CD4-positive, alpha-beta T cell treated with Interferon alpha-2 for 1 hour (primary cell): Measurements from ENCODE around the gene LIG1.
A peak's percentile ranks its signal among the peaks of the same experiment; 100 is the strongest.
"Not testable (repeated sequence)": the region's sequence is repeated elsewhere in the genome, so short reads cannot be mapped to it uniquely, and the experiment has no call there.

Experiments used
- DNase-seq, 2 donors: peaks; one replicate each; pipeline ENCODE4 v3.0.0-alpha.2; 2020 to 2022

LIG1 gene

GRCh38 chr19:48120505-48120904 is 49.6 kb downstream of the LIG1 start:
- DNase-seq = no peak

- no peak for DNase-seq
Observed at GRCh38 chr19:48118131-48118517, 52.0 kb downstream of the LIG1 start.

- no peak for DNase-seq
Observed at GRCh38 chr19:48117515-48118130, 52.5 kb downstream of the LIG1 start.

GRCh38 chr19:48113190-48113917 is 56.8 kb downstream of the LIG1 start:
- no peak for DNase-seq

DNA sequence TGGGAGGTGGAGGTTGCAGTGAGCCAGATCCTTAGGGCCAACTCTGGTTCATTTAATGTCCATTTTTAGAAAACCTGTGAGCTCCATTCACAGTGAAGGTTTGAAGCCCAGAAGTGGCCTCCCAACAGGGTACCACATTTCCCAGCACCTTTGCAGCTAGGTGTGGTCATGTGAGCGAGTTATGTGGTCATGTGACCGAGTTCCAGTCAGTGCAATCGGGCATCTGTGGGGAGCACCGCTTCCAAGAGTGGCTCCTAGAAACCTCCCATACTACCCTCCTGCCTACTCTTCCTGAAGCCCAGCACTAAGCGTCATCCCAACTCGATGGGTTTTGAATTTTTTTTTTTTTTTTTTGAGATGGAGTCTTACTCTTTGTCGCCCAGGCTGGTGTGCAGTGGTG is 58.9 kb downstream of the LIG1 start:
- DNase-seq = no peak

DNA sequence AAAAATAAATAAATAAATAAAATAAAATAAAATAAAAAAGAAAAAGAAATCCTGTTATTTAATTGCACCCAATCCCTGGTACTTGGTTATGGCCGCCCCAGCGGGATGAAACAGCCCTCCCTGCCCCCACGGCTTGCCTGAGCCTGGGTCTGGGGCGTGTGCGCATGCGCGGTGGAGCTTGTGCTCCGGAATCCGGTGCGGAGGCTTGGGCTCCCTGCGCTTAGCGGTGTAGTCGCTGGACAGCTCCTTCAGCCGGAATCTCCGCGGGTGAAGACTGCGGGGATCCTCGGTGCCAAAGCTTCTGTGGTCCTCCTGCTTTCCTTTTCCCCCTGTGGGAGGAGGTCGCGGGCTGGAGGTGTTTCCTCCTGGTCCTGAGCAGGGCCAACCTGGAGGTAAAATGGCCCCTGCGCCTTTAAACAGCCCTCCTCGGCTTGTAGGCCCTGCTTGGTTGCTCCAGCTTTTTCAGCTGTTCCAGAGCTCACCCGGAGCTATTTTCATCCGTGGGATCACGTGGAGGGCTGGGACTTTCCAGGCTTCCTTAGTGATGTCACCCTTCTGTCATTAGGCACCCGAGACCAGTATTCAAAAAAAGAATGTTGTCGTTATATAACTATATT is 59.7 kb downstream of the LIG1 start, which contains the start of gene PLA2G4C:
Gene PLA2G4C, minus strand, starts transcription at position 468 of the 617 bp plus-strand sequence. CDS start 4,288 bp downstream, outside the sequence.
- DNase-seq = peak; percentile 82 to 83

GRCh38 chr19:48108997-48109782 is 61.0 kb downstream of the LIG1 start:
- no peak for DNase-seq

GRCh38 chr19:48103922-48104321 is 66.2 kb downstream of the LIG1 start:
- no peak for DNase-seq

- peak in 1 of 2 donors; percentile 40 for DNase-seq
Observed at GRCh38 chr19:48102870-48103751, 67.0 kb downstream of the LIG1 start.

- DNase-seq = no peak
Observed at GRCh38 chr19:48095612-48096175, 74.5 kb downstream of the LIG1 start.

GRCh38 chr19:48094855-48095203 is 75.3 kb downstream of the LIG1 start:
- no peak for DNase-seq

GRCh38 chr19:48094129-48094854 is 75.9 kb downstream of the LIG1 start:
- no peak for DNase-seq

GRCh38 chr19:48091111-48091718 is 78.9 kb downstream of the LIG1 start:
- DNase-seq = not testable (repeated sequence)

DNA sequence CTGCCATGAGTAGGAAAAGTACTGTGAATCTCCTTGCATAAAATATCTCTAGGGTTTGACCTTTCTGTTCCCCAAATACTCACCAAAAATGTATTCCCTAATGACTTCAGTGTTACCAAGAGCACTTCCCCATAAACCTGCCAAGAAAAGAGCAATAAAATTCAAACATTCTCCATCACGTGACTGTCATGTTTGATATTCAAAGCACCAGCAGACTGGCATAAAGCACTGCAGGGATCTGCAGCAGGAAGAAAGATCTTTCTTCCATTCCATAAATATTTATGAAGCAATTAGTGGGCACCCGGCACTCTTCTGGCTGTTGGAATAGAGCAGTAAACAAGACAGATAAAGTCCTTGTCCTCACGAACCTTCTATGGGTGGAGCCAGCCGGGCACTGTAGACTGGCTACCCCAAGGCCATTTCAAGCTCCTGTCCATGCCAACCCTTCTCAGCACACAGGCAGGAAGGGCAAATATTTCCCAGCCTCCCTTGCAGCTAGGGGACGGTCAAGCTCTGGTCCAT is 79.8 kb downstream of the LIG1 start:
- DNase-seq = no peak

DNA sequence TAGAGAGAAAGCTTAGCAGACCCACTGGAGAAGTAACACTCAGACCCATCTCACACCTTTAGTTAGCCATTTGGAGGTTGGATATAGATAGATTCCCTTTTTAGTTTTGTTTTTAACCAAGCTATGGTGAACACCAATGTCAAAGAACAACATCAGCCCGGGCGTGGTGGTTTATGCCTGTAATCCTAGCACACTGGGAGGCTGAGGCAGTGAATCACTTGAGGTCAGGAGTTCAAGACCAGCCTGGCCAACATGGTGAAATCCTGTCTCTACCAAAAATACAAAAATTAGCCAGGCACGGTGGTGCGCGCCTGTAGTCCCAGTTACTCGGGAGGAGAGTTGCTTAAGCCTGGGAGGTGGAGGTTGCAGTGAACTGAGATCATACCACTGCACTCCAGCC is 81.2 kb downstream of the LIG1 start:
- DNase-seq = not testable (repeated sequence)

DNA sequence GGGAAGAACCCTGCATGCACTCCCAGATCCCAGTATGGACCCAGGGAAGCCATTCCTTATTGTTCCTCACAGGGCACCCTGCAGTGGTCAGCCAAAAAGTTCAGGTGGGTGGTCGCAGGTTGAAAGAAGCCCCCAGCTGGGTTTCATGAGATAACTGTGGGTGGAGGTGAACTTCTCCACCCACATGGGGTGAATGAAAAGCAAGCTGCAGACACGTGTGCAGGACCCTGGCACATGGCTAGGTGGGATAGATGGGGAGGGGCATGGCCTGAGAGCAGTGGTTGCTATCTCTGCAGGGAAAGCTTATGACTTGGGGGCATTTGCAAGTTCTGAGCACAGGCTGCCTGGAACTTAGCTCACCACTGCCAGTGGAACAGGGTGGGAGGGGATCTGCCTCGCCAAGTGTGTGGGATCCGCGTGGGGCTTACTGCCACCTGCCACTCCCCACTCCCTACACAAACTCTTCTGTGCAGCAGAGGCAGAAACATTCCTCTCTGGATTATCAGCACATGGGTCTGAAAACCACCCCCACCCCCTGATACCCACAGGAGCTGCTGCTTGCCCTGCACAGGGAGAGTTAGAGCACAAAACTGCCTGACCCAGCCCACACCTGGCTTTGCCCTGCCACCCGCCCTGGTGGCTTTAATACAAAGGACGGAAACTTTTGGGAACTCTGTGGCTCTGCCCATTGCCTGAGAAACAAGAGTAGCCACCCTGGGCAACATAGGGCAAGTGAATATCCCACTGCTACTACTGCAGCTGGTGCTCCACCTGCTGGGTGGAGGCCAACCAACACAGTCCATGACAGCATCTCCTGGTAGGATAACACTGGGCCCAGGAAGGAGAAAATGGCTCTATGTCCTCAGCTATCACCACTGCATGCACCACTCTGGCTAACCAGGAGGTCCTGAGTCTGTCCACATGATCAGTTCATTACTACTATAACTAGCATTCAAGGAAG is 84.0 kb downstream of the LIG1 start:
- no peak for DNase-seq

DNA sequence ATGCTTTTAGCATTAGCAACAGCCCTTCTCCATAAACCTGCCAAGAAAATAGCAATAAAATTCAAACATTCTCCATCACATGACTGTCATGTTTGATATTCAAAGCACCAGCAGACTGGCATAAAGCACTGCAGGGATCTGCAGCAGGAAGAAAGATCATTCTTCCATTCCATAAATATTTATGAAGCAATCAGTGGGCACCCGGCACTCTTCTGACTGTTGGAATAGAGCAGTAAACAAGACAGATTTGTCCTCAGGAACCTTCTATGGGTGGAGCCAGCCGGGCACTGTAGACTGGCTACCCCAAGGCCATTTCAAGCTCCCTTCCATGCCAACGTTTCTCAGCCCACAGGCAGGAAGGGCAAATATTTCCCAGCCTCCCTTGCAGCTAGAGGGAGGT is 85.1 kb downstream of the LIG1 start:
- no peak for DNase-seq

DNA sequence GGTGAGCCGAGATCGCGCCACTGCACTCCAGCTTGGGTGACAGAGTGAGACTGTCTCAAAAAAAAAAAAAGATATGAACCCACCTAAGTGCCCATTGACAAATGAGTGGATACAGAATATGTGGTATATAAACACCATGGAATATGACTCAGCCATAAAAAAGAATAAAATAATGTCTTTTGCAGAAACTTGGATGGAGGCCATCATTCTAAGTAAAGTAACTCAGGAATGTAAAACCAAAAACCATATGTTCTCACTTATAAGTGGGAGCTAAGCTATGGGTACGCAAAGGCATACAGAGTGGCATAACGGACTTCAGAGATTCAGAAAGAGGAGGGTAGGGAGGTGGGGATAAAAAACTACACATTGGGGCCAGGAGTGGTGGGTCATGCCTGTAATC is 89.0 kb downstream of the LIG1 start:
- DNase-seq = no peak

GRCh38 chr19:48070177-48070769 is 99.9 kb downstream of the LIG1 start:
- DNase-seq = not testable (repeated sequence)
